RCC 7860 (cell line): ENCODE results near the gene PREX1.

ENCODE experiments used
- DNase-seq: peaks from one replicate; pipeline ENCODE4 v3.0.0-alpha.2; 2015; ENCODE audit warnings: low spot score
- FAIRE-seq: peaks from 2 replicates; lab custom pipeline; 2012; peaks lifted over from hg19 to GRCh38; lab: Jason Lieb, UNC

The PREX1 gene

DNA sequence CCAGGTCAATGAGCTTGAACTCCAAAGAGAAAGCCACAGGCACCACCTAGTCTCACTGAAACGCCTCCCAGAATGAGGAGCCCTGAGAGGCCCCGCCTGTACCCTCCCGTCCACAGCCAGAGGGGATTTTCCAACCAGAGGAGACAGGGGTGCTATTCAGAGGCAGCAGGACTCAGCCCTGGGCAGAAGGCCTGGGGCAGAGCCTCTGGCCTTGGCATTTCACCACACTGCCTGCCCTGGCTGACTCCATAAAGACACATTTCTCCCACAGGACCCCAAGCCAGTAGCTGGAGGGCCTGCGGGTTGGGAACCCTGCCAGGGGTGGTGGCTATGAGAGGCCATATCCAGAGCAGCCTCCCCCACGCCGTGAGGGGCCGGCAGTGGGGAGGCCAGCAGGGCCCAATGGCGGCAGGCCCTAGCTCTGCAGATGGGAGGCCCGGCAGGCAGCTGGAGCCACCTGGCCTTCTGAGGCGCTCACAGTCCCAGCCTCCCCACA is 159.3 kb downstream of the PREX1 start:
- no peak for FAIRE-seq
- DNase-seq, result no peak

DNA sequence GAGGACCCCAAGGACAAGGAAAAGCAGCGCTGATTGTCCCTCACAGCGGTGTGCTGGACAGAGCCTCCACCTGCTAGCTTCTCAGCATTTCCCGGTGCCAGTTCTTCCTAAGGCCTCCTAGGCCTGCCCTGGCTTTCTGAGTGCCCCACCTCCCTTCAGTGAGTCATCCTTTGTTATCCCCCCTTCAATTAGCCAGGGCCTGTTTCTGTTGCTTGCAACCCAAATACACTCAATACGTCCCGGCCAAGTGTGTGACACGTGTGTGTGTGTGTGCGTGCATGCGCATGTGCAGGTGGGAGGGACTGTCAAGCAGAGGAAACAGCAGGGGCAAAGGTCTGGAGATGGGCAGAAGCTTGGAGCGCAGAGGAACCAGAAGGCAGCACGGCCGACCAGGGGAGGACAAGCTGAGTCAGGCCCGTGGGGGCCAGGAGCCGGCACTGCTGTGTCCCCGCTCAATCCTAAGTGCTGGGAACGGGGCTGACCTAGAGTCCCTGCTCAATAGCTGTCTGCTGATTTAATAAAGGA is 159.8 kb downstream of the PREX1 start:
- no peak for FAIRE-seq
- DNase-seq, result no peak

DNA sequence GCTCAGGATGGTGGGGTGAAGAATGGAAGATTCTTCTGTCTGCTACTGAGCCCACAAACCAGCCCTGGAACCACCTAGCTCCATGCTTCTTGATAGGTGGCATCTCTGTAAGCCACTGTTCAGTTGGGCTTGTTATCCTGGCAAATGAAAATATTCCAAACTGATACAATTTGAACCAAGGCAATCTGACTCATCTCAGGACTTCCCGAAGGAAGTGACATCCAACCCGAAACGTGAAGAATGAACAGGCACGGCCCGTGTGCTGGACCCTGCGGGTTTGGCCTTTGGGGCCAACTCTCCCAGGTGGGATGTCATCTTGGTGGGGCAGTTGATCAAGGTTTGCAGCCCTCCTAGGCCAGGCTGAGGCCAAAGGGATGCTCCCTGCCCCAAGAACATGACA is 160.3 kb downstream of the PREX1 start:
- no peak for DNase-seq
- FAIRE-seq, result no peak

- no peak for FAIRE-seq
- DNase-seq, result no peak
These were observed 162.0 kb downstream of the PREX1 start for GRCh38 chr20:48665785-48666184.

GRCh38 chr20:48662711-48663110 is 165.1 kb downstream of the PREX1 start:
- FAIRE-seq, result no peak

GRCh38 chr20:48661575-48662455 is 166.0 kb downstream of the PREX1 start:
- DNase-seq (no peak), FAIRE-seq (no peak)

More at GRCh38 chr20:48662711-48663110, 165.1 kb downstream of the PREX1 start:
- no peak for DNase-seq

DNA sequence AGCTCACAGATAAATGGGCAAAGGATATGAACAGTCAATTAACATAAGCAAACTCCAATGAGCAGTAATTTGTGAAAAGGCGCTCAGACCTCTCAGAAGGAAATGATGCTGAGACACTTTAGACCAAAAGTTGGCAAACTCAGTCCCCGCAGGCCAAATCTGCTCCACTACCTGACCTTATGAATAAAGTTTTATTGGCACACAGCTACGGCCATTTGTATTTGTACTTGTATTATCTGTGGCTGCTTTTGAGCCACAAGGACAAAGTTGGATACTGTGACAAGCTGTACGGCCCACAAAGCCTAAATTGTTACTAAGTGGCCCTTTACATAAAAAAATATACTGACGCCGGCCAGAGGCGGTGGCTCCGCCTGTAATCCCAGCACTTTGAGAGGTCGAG is 167.0 kb downstream of the PREX1 start:
- DNase-seq (no peak), FAIRE-seq (no peak)

DNA sequence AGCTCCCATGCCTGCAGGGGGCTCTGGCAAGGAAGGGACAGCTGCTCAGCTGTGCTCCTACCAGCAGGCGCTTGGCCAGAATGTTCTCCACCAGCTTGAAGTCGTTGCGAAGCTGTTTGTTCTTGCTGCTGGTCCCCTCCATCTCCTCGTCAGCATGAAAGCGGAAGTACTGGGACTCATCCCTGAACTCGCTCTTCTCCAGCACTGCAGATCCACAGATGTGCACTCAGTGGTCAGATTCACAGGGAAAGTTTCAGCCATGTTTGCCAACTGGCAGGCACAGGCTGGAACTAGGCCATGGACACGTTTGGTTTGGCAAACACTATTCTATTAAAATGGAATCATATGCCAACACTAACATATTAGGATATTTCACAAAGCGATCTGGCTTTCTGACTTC is 167.9 kb downstream of the PREX1 start:
- FAIRE-seq, result no peak
- DNase-seq, result no peak

DNA sequence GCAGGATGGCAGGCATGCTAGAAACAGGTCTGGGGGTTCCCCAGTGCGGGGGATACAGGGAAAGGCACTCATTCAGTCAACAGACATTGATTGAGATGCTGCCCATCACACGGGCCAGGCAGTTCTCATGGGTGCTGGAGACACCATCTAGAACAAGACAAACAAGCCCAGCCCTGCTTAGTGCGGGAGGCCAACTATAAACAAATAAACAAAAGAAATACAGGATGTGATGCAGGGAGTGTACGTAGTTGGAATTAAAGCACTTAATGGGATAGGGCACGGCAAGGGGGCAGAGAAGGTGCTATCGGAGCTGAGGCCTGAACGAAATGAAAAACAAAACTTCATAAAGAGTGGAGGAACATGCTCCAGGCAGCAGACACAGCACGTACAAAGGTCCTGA is 169.3 kb downstream of the PREX1 start:
- DNase-seq (no peak), FAIRE-seq (no peak)

DNA sequence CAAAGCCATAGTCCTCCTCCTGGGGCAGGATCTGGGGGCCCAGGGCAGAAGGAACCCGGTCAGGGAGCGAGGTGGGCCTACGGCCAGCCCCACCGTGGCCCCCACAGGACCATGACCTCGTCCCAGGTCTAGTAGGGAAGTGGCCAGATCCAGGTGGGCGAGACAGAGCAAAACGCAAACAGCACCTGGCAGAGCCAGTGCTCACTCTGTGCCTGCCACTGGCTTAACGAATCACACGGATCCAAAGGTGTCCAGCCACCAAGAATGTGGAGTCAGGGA is 169.7 kb downstream of the PREX1 start:
- no peak for FAIRE-seq
- no peak for DNase-seq

- DNase-seq (peak; percentile 59), FAIRE-seq (no peak)
These were observed 170.2 kb downstream of the PREX1 start for GRCh38 chr20:48657426-48658197.

DNA sequence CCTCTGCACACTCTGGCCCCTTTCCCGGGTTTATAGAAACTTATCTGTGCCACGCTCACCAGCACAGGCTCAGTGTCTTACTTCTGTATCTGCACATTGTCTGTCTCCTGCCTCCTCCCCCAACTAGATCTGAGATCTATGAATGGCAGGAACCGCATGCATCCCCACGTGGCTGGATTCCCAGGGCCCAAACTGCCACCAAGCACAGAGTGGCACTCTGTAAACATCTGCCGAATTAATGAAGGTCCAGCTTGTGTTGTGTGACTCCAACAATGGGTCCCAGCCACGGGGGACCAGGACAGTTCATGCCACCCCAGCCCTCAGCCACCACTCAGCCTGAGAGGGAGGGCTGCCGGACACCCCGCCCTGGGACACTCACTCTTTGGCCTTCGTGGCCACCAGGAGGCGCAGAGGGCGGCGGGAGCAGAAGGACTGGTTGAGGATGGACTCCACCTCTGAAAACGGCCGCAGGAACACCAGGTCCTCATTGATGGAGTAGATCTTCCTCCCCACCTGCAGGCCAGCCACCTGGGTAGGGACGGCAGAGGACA is 171.1 kb downstream of the PREX1 start:
- FAIRE-seq (no peak), DNase-seq (peak; percentile 36)

- FAIRE-seq (no peak), DNase-seq (no peak)
These were observed 171.7 kb downstream of the PREX1 start for GRCh38 chr20:48656137-48656536.

DNA sequence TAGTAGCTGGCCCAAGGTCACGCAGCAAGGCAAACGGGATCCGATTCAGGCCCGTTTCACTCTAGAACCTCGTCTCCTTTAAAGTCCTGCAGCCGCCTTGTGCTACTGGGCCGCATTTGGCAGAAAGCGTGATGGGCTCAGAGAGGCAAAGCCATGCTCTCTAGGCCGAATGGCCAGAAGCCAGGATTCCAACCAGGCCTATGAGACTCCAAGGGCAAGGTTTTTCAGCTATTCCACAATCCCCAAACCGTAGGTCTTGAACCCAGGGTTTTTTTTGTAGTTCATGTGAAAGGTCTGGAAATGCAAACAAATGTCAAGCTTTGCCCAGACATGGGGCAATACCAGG is 174.1 kb downstream of the PREX1 start:
- DNase-seq, result no peak
- FAIRE-seq, result no peak

DNA sequence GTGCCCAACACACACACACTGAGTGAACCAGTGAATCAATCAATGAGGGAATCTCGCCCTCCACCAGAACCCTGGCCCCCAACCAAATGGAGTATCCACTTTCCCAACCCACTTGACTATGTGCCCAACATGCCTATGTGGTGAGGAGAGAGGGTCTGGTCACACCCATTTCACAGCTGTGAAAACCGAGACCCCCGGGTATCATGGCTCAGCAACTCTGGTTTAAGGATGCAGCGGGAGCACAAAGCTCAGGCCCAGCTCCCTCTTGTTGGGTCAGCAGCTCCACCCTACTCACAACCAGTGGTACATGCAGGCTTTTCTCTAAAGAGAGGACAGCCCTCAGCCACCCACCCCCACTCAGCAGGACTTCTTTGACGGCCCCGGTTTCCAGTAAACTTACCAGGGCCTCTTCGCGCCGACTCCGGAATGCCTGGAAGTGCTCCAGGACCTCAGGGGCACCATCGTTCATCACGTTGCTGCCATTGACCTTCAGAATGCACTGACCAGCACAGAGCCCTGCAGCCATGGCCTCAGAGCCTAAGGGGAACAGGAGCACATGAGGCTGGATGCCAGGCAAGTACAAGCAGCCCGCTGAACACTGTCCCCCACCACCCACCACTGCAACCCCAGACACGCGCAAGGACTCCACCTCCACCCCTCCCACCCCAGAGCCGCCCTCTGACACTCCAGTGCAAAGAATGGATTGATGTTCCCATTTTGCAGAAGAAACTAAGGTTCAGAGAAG is 174.7 kb downstream of the PREX1 start:
- DNase-seq (no peak), FAIRE-seq (no peak)

GRCh38 chr20:48651960-48652359 is 175.8 kb downstream of the PREX1 start:
- DNase-seq, result no peak
- FAIRE-seq, result no peak

DNA sequence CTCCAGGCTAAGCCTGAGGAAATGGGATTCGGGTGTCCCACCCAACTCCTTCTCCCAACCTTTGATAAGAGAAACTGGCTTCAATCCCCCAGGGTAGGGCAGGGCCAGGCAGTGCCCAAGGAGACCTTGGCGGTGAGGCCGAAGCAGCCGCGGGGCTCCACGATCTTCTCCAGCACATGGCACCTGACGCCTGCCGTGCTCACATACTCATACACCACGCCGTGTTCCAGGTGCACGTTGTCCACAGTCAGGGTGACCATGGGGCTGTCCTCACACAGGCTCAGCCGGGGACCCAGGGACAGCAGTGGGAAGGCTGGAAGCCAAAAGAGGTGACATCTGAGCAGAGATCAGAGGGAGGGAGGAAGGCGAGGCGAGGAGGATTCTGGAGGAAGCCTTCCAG is 176.5 kb downstream of the PREX1 start:
- FAIRE-seq, result no peak
- DNase-seq, result no peak

GRCh38 chr20:48649868-48650267 is 177.9 kb downstream of the PREX1 start:
- FAIRE-seq, result no peak

GRCh38 chr20:48649104-48649626 is 178.6 kb downstream of the PREX1 start:
- DNase-seq, result no peak
- no peak for FAIRE-seq

More at GRCh38 chr20:48649868-48650267, 177.9 kb downstream of the PREX1 start:
- DNase-seq, result no peak

DNA sequence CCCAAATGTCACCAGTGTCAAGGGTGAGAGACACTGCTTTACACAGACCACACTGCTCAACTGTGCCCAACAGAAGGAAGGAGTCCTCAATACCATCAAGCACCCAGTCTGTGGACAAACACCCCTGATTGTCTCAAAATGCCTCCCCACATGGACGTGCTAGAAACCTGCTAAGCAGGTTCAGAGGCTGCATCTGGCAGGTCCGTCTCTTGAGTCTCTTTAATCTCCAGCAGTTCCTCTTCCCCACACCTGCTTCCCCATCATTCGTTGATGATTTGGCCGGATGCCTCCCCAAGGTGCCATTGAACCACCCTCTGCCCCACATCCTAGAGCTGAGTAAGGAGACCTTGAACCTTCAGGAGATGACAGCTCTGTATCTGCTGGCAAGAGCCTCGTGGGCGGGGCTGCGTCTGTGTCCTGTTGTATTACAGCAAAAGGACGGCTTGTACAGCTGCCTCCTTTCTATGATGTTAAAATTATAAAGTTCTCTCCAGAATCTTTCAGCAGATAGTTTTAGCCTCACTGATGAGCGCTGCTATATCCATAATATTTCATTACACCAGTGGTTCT is 179.2 kb downstream of the PREX1 start:
- no peak for DNase-seq

More for the DNA sequence above, 179.2 kb downstream of the PREX1 start:
- FAIRE-seq, result no peak
